Measurements from ENCODE around the gene ARID3B. TPM values are rescaled to one million over a fixed set of nuclear protein-coding genes. Genes with fewer than 3 reads are reported as not detected.

ARID3B gene, protein sequence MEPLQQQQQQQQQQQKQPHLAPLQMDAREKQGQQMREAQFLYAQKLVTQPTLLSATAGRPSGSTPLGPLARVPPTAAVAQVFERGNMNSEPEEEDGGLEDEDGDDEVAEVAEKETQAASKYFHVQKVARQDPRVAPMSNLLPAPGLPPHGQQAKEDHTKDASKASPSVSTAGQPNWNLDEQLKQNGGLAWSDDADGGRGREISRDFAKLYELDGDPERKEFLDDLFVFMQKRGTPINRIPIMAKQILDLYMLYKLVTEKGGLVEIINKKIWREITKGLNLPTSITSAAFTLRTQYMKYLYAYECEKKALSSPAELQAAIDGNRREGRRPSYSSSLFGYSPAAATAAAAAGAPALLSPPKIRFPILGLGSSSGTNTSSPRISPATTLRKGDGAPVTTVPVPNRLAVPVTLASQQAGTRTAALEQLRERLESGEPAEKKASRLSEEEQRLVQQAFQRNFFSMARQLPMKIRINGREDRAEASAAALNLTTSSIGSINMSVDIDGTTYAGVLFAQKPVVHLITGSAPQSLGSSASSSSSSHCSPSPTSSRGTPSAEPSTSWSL
- 70.0 TPM for total RNA-seq (ENCODE audit: unreplicated experiment)
- long read RNA-seq, full-length matches to known transcripts = 2 of 14 reads
- long read RNA-seq, partial matches to known transcripts = 1 of 14 reads
- long read RNA-seq, other reads (novel, unspliced or antisense) = 11 of 14 reads

DNA sequence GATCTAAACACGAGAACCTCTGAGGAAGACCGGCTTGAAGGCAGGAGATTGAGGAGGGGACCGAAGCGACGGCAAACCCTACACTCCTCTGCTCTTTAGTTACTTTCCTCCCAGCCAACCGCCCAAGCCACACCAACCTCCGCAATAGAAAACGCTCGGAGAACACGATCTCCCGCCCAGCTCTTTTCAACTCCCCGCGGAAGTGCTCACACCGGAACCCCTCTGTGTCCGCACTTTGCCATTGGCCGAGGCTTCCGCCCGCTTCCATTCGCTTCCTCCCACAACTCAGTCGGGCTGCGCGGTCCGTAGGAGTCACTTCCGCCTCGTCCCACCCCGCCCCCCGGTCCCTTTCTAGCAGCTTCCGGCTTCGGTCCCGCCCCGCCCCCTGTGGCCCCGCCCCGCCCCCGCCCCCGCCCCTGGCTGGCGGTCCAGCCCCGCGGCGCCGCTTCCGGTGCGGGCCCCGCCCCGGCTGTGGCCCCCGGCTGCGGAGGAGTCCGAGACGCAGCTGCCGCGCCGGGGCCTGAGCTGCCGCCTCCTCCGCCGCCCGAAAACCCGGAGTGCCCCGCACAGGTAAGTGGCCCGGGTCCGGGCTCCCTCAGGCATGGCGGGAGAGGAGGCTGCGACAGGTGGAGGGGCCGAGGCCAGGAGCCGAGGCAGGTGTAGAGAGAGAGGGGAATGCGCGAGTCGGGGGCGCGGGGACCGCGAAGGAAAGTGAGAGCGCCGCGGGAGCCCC, at the start of gene ARID3B:
Gene ARID3B, plus strand, starts transcription at position 460 of the 733 bp plus-strand sequence. CDS start 2,717 bp downstream, outside the sequence.
- DNase-seq (ENCODE audit: low spot score) = peak; percentile 91
- Mint-ChIP-seq H3K4me1 (ENCODE audit: unreplicated experiment) (peaks cover 40% of the 10 kb centered on the region), H3K36me3 (ENCODE audit: low read depth, unreplicated experiment) (peaks cover 8% of the 10 kb centered on the region), H3K27ac (ENCODE audit: unreplicated experiment) (peak within 1 kb of the TSS; percentile 92), H3K4me3 (ENCODE audit: unreplicated experiment) (peak within 1 kb of the TSS; percentile 98), H3K27me3 (ENCODE audit: unreplicated experiment) (peaks cover 8% of the 10 kb centered on the region), H3K9me3 (ENCODE audit: unreplicated experiment) (no peaks in the 10 kb centered on the region)
- no peak for TF ChIP-seq CTCF (IDR thresholded peaks at IDR 0.05; ENCODE audit: unreplicated experiment)

GRCh38 chr15:74496648-74497047, 44.4 kb upstream of the ARID3B start:
- Mint-ChIP-seq H3K4me1 (ENCODE audit: unreplicated experiment) (no peaks in the 10 kb centered on the region), H3K27ac (ENCODE audit: unreplicated experiment) (no peak overlapping the region), H3K27me3 (ENCODE audit: unreplicated experiment) (no peaks in the 10 kb centered on the region), H3K9me3 (ENCODE audit: unreplicated experiment) (no peaks in the 10 kb centered on the region), H3K36me3 (ENCODE audit: low read depth, unreplicated experiment) (peaks cover under 1% of the 10 kb centered on the region), H3K4me3 (ENCODE audit: unreplicated experiment) (no peak overlapping the region)
- TF ChIP-seq CTCF (IDR thresholded peaks at IDR 0.05; ENCODE audit: unreplicated experiment) = no peak
- no peak for DNase-seq (ENCODE audit: low spot score)

DNA sequence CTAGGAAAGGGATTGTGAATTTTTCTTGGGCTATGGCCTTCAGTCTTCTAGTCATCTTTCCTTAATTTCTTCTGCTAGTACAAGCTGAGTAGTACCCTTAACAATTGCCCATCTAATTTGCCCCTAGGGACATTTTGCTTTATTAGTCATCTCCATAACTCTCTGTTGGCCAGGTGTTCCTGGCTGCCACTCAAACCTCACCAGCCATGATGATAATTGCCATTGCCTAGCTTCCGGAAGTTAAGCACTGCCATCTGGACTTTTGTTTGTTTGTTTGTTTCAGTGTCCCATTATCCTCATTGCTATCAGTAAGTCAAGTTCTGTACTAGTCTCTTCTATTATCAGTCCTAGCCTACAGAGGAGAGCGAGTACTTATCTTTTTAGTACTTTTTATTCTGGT, 43.4 kb upstream of the ARID3B start:
- no peak overlapping the region for H3K4me3 Mint-ChIP-seq (ENCODE audit: unreplicated experiment)
- no peak overlapping the region for H3K27ac Mint-ChIP-seq (ENCODE audit: unreplicated experiment)
- no peaks in the 10 kb centered on the region for H3K27me3 Mint-ChIP-seq (ENCODE audit: unreplicated experiment)
- H3K9me3 Mint-ChIP-seq (ENCODE audit: unreplicated experiment) = no peaks in the 10 kb centered on the region
- no peak for TF ChIP-seq CTCF (IDR thresholded peaks at IDR 0.05; ENCODE audit: unreplicated experiment)
- DNase-seq (ENCODE audit: low spot score) = no peak
- H3K36me3 Mint-ChIP-seq (ENCODE audit: low read depth, unreplicated experiment) = peaks cover 4% of the 10 kb centered on the region
- H3K4me1 Mint-ChIP-seq (ENCODE audit: unreplicated experiment) = no peaks in the 10 kb centered on the region

DNA sequence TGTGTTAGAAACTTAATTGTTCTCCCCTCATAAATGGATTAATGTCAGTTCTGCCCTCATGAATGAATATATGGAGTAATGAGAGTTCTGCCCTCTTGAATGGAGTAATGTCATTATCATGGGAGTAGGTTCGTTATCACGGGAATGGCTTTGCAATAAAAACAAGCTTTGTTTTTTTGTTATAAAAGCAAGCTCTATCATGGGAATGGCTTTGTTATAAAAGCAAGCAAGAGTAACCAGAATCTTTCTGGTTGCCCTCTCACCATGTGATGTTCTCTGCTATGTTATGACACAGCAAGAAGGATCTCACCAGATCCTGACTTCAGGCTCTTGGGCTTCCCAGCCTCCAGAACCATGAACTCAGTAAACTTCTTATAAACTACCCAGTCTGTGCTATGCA, 41.7 kb upstream of the ARID3B start:
- Mint-ChIP-seq H3K36me3 (ENCODE audit: low read depth, unreplicated experiment) (peaks cover 7% of the 10 kb centered on the region), H3K4me3 (ENCODE audit: unreplicated experiment) (no peak overlapping the region), H3K27me3 (ENCODE audit: unreplicated experiment) (no peaks in the 10 kb centered on the region), H3K9me3 (ENCODE audit: unreplicated experiment) (no peaks in the 10 kb centered on the region), H3K4me1 (ENCODE audit: unreplicated experiment) (no peaks in the 10 kb centered on the region), H3K27ac (ENCODE audit: unreplicated experiment) (no peak overlapping the region)
- no peak for TF ChIP-seq CTCF (IDR thresholded peaks at IDR 0.05; ENCODE audit: unreplicated experiment)
- no peak for DNase-seq (ENCODE audit: low spot score)
